GM12878 (cell line): ENCODE data around the gene MOAP1.

ENCODE experiments used
- CBX5 ChIP-seq: sonication (generic); IDR thresholded peaks from 2 replicates; pipeline ENCODE4 v1.6.1; 2016; ENCODE audit warnings: low read depth, moderate library complexity, mild to moderate bottlenecking, inconsistent platforms
- CHD4 ChIP-seq: fragments of 200-600 bp; sonication (generic); IDR thresholded peaks from 2 replicates; pipeline ENCODE4 v1.6.1; 2016; ENCODE audit warnings: mild to moderate bottlenecking
- JUND ChIP-seq: IDR thresholded peaks from 2 replicates; pipeline ENCODE4 v1.6.1; 2012; ENCODE audit warnings: low read depth, mild to moderate bottlenecking, low read length, improper control_type of control experiment, moderate library complexity
- POU2F2 ChIP-seq: IDR thresholded peaks from 3 replicates; pipeline ENCODE4 v1.6.1; 2011; ENCODE audit warnings: low read depth, mild to moderate bottlenecking, low read length, borderline replicate concordance
- SMC3 ChIP-seq: IDR thresholded peaks from 2 replicates; pipeline ENCODE4 v1.6.1; 2011; ENCODE audit warnings: low read length, improper control_type of control experiment, borderline replicate concordance
- SPI1 ChIP-seq: IDR thresholded peaks from 2 replicates; pipeline ENCODE4 v1.6.1; 2011; ENCODE audit warnings: low read depth, mild to moderate bottlenecking, low read length, moderate library complexity, borderline replicate concordance; ENCODE audit not compliant: insufficient read depth
- ZZZ3 ChIP-seq: IDR thresholded peaks from 2 replicates; pipeline ENCODE4 v1.6.1; 2011; ENCODE audit warnings: low read depth; ENCODE audit not compliant: control insufficient read depth, insufficient read length
- TF ChIP-seq, protein P1 (sequence below), 3 experiments: IDR thresholded peaks in 2 of 3; conservative IDR thresholded peaks in 1 of 3; 2 replicates each; pipeline ENCODE4 v1.5.1; 2011; ENCODE audit warnings: low read depth in 3 of 3, low read length in 3 of 3, mild to moderate bottlenecking in 3 of 3, control low read depth in 2 of 3, moderate library complexity in 2 of 3, inconsistent platforms in 1 of 3, mixed read lengths in 1 of 3; ENCODE audit not compliant: control insufficient read depth in 2 of 3, insufficient read depth in 1 of 3; ENCODE audit errors: extremely low read depth in 1 of 3
- TF ChIP-seq, protein P2 (sequence below): IDR thresholded peaks from 2 replicates; pipeline ENCODE4 v1.6.1; 2012; ENCODE audit warnings: low read length, inconsistent platforms

DNA sequence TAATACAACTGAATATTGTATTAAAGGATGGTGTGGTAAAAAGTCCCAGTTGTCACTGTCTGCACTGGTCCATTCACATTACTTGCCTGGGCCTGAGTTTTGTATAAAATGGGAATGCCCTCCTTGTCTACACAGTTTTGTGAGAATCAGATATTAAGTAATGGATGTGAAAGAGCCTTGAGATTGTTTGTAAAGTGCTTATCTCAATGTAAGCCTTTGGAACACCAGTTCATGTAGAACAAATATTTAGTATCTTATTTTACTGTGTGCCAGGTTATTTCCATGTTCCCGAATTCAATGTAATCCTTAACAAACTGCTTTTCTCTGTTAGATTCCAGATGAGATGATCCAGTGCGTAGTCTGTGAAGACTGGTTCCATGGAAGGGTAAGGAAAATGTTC lies 29.9 kb upstream of the MOAP1 start:
- TF ChIP-seq JUND: no peak
- no peak for TF ChIP-seq ZZZ3
- TF ChIP-seq, protein P1, sequence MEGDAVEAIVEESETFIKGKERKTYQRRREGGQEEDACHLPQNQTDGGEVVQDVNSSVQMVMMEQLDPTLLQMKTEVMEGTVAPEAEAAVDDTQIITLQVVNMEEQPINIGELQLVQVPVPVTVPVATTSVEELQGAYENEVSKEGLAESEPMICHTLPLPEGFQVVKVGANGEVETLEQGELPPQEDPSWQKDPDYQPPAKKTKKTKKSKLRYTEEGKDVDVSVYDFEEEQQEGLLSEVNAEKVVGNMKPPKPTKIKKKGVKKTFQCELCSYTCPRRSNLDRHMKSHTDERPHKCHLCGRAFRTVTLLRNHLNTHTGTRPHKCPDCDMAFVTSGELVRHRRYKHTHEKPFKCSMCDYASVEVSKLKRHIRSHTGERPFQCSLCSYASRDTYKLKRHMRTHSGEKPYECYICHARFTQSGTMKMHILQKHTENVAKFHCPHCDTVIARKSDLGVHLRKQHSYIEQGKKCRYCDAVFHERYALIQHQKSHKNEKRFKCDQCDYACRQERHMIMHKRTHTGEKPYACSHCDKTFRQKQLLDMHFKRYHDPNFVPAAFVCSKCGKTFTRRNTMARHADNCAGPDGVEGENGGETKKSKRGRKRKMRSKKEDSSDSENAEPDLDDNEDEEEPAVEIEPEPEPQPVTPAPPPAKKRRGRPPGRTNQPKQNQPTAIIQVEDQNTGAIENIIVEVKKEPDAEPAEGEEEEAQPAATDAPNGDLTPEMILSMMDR (IDR thresholded peaks at IDR 0.05 in 2 of 3, conservative IDR thresholded peaks at IDR 0.05 in 1 of 3; ENCODE audit: control insufficient read depth in 2 of 3, extremely low read depth in 1 of 3, insufficient read depth in 1 of 3, low read depth in 3 of 3, low read length in 3 of 3): no peak
- TF ChIP-seq SMC3: no peak
- no peak for TF ChIP-seq POU2F2
- TF ChIP-seq CBX5: no peak
- TF ChIP-seq CHD4: no peak
- TF ChIP-seq, protein P2, sequence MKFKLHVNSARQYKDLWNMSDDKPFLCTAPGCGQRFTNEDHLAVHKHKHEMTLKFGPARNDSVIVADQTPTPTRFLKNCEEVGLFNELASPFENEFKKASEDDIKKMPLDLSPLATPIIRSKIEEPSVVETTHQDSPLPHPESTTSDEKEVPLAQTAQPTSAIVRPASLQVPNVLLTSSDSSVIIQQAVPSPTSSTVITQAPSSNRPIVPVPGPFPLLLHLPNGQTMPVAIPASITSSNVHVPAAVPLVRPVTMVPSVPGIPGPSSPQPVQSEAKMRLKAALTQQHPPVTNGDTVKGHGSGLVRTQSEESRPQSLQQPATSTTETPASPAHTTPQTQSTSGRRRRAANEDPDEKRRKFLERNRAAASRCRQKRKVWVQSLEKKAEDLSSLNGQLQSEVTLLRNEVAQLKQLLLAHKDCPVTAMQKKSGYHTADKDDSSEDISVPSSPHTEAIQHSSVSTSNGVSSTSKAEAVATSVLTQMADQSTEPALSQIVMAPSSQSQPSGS: no peak
- no peak for TF ChIP-seq SPI1
